OCI-M2 (cell line): ENCODE measurements around the gene CCNY.

Source experiments
- DNase-seq: peaks from one replicate; lab custom pipeline; 2025; ENCODE audit not compliant: unreplicated experiment; lab: John Stamatoyannopoulos, UW

The CCNY gene

DNA sequence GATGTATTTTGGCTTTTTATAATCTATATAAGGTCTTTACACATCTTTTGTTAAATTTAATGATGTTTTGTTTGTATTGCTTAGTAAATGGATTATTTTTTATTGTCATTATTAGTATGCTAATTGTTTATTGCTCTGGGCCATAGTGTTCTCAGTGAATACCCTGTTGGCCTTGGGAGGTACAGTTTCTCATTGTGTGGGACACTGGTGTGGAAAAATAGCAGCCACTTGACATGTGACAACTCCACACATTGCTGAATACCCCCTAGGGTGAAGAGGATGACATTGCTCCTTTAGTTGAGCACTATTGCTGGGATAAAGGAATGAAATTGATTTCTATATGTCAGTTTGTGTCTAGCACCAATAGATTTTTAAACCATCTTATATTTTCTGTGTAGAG lies 130.9 kb downstream of the CCNY start:
- no peak for DNase-seq

DNA sequence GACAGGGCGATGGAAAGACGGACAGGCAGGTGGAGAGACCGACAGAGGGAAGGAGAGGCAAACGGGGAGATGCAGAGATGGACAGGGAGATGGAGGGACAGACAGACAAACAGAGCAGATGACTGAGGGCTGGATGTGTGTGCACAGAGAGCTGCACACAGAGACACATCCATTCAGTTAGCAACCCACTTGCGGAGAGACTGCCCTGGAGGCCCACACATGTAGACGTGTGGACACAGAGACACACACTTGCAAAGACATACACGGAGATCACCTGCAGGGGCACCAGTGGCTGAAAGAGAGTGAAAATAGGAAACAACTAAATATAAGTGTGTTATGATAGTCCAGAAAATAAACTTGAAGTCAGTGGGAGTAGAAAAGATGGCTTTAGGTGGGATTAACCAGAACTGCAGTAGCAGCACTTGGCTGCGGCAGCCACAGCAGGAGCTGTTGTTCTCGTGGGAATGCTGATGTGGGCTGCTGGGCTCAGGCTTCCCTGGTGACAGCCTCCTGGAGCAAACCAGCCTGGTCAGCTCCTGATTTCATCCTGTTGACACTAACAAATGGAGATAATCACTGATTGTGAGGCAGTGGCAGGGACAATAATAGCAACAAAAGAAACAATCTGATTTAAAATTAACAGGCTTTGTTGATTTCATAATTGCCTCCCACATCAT lies 134.1 kb downstream of the CCNY start:
- no peak for DNase-seq

DNA sequence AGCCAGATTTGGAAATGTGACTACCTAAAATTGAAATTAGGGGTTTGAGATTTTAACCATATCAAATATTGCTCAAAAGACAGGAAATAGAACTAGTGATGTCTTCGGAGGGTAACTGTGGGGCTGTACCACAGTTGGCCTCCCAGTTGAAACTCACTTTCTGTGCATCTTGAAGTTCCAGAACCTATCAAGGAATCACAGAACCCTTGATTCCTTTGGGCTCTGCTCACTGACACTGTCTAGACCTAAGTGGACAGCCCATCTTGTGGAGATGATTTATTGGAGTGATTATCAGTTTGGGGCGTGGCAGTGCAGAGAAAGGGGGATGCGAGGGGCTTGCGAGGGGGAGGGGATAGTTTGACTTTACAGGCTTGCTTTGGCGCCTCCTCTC lies 134.6 kb downstream of the CCNY start:
- DNase-seq = no peak

DNA sequence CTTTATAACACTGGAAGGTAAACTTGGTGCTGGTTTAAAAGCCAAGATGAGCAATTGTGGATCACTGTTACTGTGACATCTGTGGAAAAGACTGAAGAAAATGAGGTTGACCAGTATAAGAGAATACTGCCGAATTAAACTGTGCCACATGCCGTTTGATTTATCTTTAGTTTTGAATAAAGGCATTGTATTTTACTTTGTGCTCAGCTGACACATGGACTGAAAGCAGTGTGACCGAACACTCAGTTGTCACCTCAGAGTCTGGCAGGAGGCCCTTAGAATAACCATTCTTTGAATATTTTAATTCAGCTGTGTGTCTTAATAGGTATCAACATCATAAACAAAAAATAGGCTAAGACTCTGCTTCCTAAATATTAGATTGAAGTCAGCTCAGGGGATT lies 135.1 kb downstream of the CCNY start:
- DNase-seq = no peak

DNA sequence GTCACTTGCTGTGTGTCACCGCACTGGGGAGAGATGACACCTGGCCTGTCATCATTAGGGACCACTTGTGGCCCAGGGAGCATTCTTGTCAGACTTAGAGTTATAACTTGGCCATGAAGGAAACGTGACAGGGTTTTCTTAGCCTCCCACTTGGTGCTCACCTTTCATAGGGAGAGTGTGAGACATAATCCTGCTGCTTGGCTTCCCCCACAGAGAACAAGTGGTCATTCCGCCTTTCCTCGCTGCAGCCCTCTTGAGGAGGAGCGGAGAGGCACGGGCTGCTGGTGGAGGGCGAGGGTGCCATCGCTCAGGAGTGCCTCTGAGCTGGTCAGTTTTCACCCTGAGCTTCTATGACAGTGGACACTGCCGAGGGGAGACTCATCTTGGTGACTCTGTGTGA lies 143.8 kb downstream of the CCNY start:
- no peak for DNase-seq

DNA sequence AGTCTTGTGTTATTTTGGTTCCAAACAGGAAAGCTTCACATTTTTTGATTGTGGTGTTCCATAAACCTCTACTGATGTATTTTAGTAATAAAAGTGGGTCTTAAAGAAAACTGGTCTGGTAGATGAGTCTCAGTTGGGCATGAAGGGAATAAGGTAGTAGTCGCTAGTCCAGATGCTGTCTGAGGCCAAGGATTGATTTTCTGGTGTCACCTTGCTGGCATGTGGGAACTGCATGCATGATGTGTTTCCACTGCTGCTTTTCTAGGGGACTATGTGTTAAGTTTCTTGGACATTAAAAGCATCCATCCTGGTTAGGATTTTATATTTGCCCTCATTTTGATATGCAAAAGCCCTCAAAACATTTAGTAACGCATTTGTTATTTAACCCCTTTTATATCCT lies 145.1 kb downstream of the CCNY start:
- no peak for DNase-seq

DNA sequence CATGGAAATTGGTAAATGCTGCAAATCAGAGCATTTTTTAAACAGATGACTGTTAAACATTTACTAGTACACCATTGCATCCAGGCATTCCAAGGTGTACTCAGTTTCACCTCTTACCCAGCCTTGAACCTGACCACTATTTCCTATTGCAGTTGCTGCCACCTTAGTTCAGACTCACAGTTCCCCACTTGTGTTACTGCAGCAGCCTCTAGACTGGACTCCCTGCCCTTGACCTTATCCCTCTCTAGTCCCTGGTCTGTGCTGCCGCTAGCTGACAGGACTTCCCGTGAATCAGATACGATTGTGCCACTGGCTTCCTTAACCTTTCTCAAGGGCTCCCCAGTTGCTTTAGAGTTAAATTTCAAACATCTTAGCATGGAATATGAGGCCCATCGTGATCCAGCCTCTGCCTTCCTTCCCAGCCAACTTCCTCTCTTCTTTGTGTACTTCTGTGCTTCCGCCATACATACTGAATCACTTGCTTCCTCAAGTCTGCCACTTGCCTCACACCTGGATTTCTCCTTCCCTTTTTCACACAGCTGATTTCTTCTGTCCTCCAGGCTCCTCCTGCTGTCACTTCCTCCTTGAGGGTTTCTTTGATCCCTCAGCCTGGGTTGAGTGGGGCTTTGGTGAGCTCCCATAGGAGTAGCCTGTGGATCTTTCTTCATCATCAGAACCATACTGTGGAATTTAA lies 150.1 kb downstream of the CCNY start:
- no peak for DNase-seq

DNA sequence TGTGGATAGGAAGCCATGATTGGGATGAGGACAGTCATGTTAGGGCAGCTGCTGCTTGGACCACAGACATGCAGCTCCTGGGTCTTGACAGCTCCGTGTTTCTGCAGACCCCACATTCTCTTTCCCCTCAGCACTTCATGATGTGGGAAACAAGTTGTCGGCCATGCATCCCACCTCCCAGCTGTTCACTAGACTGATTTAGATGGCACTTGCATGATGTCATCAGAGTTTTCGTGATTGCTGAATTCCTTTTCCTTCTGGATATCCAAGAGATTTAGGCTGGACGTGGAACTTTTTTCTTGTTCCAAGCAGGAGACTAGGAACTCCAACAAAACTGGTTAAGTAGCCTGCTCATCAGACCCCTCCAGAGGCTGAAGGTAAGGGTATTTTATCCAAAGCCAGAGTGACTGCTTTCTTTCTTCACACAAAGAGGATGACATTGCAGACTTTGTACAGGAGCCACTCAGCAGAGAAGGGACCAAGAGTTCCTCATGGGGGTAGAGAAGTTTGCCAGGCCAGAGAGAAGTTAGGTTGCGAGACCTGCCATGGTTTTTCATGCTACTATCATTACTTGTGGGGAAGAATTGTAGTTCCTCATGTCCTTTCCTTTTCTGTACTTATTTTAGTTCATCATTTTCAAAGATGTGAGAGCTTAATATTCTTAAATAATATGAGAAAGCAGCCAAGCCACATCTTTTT lies 151.2 kb downstream of the CCNY start:
- DNase-seq = no peak

DNA sequence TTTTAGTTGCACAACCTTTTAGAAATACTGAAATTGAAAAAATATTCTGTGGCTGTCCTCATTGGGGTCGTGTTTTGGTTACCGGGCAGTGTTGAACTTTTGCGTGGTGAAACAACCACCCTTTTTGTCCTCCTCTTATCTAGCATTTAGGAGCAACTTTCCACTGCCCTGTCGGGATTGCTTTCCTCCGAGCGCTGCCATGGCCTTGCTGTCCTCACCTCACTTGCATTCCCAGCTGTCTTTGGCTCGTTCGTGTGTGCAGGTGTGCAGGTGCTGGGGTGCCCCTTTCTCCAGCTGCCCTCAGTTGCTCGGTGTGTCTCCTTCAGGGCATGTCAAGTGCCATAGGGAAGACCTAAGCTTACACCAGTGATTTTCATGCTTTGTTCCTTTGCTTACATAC lies 151.9 kb downstream of the CCNY start:
- DNase-seq = no peak

DNA sequence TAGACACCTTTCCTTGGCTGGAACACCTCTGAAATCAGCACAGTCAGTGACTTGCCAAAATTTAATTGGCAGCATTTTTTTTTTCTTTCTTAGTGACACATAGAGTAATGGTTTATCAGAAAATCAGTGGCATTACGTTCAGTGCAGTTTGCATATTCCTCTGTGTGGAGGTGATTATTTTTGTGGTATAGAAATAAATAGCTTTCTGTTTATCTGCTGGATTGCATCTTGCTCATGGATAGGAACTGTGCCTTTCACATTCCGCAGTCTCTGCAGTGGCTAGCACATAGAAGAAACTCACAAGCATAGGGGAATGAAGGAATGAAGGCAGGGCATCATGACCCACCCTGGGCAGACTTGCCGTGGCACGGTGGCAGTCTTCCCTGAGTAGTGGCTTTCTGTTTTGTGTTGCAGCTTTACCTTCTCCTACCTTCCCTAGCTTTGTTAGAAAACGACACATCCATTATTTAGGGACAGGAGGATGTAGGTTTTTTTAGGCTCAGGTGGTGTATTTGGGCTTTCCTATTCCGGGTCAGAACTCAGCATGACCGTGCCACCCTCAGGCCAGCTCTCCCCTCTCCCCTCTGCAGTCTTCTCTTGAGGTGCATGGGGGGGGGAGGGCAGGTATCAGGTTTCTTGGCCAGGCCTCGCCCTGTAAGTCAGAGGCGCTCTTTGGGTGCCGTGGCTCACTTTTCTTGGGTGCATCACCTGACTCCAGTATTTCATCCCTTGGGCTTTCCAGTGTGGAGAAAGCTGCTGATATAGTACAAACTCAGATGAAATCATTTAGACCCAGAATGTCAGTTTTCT lies 156.3 kb downstream of the CCNY start:
- no peak for DNase-seq

DNA sequence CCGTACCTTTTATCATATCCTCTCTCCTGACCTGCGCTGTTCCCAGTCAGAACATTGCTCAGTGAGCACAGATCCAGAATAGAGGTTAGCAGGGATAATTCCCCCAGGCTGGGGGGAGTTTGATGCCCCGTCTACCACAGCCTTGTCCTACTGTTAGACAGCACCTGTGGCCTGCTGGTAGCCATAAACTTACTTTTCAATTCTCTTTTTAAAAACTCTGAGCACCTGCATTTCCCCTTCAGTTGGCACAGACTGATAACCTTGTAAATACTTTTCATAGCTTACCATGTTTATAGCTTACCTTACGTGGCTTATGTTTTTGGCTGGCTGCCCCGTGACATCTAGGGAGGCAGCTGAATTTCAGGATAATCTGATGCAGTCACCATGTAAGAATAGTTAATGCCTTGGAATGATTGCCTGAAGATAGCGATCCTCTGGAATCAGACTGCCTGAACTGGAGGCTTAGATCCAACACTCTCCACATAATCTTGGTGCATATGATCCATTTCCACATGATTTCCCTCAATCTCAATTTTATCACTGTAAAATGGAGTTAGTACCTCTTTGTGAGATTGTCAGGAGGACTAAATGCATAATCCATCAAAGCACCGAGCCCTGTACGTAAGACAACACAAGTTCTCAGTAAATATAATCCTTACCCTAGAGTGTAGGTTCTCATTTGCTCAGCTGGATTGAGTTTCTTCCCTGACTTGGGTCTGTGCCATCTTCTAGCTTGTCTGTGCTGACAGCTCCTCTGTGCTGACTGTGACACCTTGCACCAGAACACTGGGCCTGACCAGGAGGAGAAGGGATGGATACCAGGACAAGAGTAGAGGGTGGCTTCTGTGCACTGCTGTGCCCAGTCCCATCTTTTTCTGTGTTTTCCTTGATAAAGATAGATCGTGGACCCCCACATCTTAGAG lies 157.1 kb downstream of the CCNY start:
- DNase-seq = no peak

DNA sequence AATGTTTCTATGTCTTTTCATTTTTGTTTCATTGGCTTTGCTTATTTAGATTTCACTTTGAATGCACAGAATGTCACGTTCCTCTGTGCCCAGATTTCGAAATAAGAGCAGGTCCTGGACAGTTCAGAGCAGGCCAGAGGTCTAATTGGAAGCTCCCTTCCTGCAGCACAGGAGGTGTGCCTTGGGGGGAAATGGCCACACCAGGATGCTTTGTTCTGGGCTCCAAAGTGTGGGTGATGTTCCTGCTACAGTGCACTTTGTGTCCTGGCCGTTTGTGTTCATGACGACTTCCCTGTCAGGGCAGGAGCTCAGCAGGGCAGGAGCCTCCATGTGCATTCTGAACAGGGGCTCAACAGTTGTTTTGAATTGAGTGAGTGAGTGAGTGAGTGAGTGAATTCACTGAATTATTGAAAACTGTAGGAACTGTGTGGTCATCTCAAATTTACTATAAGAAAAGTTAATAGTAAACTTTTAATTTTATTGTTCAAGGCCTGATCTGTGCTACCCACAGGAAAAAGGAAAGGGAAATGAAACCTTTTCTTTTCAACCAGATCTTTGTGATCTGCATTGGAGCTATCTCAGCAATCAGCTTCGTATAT lies 159.3 kb downstream of the CCNY start:
- no peak for DNase-seq

DNA sequence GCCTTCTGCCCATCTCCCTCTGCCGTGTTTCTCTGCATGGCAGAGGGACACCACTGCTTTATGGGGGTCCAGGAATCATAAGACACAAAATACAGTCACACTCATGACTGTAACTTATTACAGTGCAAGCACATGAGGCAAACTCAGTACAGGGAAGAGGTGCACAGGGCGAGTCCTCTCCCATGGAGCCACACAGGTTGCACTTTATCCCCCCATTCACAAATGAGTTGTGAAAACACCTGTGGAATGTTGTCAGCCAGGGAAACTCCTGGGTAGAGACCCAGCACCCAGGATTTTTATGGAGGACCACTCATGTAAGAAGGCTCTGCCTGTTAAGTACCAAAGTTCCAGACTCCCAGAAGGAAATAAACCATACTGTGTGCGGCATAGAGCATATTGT lies 161.6 kb downstream of the CCNY start:
- DNase-seq = no peak

DNA sequence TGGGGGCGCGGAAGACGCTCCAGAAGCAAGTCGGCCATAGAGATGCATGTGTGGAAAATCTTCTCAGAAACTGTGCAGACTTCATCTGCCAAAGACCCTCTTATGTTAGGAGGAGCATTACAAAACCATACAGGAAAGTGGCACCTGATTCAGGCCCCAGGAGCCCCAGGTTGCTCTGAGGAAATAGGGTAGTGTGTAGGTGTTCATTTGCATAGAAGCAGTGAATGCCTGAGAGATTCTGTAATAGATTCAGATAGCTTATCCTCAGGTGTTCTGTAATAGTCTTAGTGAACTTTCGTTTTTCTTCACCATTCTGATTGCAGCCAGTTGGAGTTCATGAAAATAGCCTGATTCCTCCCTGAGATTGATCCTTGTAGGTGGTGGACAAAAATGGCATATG lies 162.4 kb downstream of the CCNY start:
- DNase-seq = no peak

DNA sequence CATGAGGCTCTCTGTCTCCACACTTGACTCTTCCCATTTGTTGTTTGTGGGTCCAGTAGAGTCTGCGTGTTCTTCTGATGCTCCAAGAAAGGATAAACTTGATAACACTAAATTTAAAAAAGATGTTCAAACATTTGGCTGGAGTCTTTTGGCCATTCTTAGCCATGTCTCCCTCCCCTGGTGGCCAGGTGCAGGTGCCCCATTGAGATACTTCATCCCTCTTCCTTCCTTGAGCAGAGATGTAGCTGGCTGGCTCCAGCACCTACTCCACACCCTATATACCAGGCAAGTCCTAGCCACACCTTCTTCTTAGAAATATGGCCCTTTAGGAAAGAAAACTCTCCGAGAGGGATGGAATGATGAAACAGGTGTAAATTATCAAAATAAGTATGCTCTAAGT lies 165.6 kb downstream of the CCNY start:
- no peak for DNase-seq

DNA sequence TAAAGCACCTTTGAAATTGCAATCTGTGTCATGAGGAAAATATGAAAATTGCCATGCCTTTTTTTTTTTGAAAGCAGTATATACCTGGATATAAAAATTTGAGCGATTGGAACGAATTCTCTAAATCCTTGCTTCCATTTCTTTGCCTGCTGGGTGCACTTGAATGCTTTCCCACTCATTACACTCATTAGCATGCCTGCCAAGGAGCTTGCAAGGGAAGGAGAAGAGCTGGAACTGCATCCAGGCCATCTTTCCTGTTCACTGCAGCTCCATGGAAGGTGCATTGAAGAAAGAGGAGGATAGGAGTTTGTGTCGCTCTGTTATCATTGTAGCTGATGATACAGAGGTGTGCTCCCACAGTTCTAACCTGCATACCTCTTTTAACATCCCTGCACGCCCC lies 166.4 kb downstream of the CCNY start:
- no peak for DNase-seq

DNA sequence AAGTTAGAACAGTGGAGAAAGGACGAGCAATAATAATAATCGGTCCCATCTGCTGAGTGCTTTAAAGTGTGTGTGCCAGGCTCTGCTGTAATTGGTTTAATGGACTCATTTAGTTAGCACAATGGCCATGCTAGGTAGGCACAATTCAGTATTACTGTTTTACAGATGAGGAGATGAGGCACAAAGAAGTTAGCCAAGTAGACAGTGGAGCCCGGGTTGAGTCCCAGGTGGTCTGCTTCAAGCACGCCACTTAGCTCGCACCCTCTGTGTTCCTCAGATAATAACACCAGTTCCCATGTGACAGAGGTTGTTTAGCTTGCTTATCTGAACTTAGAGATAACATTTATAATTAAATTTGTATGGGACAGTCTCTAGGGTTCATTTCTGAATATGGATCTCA lies 167.3 kb downstream of the CCNY start:
- no peak for DNase-seq

DNA sequence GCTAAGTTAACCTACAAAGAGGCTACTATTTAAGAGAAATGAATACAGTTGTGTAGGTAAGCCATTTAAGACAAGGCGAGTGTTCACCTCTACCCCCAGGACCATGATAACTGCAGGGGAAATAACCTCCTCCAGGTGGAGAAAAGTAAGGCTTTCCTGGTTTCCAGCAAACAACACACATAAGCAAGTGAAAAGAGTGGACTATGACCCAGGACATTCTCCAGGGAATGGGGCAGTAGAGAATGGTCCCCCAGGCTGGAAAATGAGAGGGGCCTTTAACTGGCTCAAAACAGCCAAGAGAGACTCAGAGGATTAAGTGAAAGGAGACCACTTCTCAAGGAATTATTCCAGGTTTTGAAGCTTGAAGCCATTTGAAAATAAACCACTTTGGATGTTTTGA lies 167.8 kb downstream of the CCNY start:
- DNase-seq = no peak

DNA sequence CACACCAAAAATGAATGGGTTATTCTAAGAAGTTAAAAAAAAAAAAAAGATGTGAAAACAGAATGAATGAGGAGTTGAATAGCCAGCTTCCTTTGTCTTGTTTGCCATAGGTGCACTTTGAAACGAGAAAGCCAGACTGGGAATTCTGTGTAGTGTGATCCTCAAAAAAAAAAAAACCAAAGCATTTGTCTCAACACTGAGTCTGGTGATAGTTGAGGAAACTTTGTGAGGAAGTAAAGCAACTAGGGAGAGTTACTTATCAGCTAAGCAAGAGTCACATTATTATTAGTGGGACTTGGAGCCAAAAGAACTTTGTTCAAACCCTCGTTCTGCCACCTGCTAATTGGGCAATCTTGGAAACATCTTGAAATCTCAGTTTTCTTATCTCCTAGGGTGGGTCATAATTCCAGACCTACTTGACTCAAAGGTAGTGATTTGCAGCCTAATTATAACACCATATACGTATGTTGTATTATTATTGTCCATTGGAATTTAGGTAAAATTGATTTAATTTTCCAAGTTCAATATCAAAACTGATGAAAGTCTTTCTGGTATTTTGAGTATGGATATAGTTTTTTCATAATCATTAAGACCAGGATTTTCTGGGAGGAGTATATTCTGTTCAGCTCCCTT lies 169.0 kb downstream of the CCNY start:
- DNase-seq = no peak

DNA sequence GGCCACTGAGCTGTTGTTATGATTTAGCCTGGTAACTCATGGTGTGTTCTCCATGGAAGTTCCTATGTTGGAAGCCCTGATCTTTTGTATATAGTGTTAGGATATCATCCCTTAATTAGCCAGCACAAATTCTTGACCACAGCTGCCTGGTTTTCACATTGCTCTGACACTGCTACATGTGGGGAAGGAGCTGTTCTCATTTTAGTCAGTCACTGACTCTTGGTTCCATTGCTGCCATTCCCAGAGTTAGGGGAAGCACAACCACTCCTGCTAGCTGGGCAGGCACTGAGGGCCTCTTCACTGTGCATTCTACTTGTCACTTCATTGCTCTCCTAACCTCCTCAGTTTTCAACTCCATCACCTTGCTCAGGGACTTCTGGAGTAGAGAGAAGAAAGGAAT lies 170.4 kb downstream of the CCNY start:
- DNase-seq = no peak
